Skeletal muscle satellite cell (primary cell): ENCODE data around the gene IFIT2.
"Not testable (repeated sequence)": the region's sequence is repeated elsewhere in the genome, so short reads cannot be mapped to it uniquely, and the experiment has no call there.

Experiments used
- H3K27me3 ChIP-seq: 2 replicates; pipeline ENCODE4 v1.7.0; 2013; ENCODE audit warnings: low read length; ENCODE audit not compliant: control insufficient read depth, insufficient read depth
- H3K36me3 ChIP-seq: 2 replicates; pipeline ENCODE4 v1.7.0; 2013; ENCODE audit warnings: mild to moderate bottlenecking, control low read depth, low read length; ENCODE audit not compliant: insufficient read depth
- H3K4me1 ChIP-seq: 2 replicates; pipeline ENCODE4 v1.7.0; 2013; ENCODE audit warnings: low read length; ENCODE audit not compliant: control insufficient read depth, insufficient read depth
- H3K4me2 ChIP-seq: 2 replicates; pipeline ENCODE4 v1.7.0; 2013; ENCODE audit warnings: mild to moderate bottlenecking, low read length
- H3K4me3 ChIP-seq: 2 replicates; pipeline ENCODE4 v1.7.0; 2013; ENCODE audit warnings: low read length
- H3K9ac ChIP-seq: 2 replicates; pipeline ENCODE4 v1.7.0; 2013; ENCODE audit warnings: mild to moderate bottlenecking, low read depth, low read length, moderate library complexity
- H3K9me3 ChIP-seq: replicated peaks from 2 replicates; pipeline ENCODE4 v1.7.0; 2013; ENCODE audit warnings: mild to moderate bottlenecking, control low read depth, low read length

IFIT2 gene

DNA sequence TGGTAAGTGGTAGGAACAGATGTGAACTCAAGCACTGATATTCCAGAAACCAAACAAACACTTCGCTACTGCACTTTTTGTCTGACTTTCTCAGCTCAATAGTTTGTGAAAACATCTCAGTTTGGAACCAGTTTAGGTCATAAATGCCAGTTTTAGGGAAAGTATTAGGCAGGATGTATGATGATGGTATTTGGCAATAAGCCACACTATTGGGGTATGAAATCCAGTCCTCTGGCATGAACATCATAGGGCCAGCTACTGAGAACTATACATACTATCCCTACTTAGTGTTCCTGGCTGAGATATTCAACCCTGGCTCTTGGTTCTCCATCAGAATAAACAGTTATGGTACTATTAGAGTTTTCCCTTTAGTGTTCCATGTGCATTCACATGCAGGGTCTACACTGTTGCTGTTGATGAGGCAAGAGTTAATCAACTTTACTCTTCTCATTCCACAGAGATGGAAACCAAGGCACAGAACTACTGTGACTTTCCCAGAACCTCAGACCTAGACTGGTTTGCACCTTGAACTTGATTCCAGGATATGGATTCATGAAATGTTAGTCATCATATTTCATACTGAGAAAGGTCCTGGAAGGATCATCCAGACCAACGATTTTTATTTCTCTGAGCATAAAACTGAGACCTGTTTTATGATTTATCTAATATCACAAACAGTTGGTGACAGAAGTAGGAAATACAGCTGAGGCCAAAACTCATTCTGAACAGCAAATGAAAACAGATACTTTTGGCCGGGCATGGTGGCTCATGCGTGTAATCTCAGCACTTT lies 20.0 kb upstream of the IFIT2 start:
- Histone ChIP-seq H3K4me2 (no peak overlapping the region), H3K9me3 (no peaks in the 10 kb centered on the region), H3K27me3 (no peaks in the 10 kb centered on the region), H3K9ac (no peak overlapping the region), H3K4me3 (no peak overlapping the region), H3K36me3 (no peaks in the 10 kb centered on the region), H3K4me1 (peaks cover 70% of the 10 kb centered on the region)

DNA sequence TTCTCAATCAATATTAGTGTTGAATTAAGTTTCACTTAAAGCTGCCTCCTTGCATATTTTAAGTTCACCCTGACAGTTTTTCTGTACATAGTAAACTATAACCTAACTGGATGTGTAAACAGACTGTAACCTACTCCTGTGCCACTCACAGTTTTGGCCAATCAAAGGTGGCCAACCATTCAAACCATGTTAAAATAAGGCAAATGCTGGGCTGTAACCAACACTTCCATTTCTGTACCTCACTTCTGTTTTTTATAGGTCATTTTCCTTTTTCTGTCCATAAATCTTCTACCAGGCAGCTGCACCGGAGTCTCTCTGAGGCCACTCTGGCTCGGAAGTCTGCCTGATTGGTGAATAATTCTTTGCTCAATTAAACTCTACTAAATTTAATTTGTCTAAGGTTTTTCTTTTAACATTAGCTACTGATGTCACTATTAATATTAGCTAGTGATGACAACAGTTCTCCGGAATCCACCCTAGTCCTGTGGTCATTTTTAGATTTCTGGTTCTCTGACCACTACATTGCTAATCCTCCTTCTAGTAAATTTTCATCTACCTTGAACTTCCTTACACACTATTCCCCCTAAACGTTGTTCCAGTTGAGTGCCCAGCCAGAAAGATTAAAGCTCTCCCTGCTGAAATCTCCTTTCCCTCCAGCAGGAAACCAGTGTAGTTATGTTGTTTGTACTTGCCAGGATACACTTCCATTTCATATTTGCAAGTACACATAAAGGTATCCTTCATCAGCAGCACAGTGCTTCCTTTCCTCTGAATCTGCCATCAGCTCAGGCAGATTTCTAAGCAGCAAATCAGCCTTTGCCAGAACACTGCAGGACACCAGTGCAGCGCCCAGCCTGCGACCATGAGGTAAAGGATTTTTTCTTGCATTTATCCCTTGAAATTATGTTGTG lies 18.6 kb upstream of the IFIT2 start:
- Histone ChIP-seq H3K36me3 (no peaks in the 10 kb centered on the region), H3K9me3 (no peaks in the 10 kb centered on the region), H3K4me1 (peaks cover 58% of the 10 kb centered on the region), H3K4me3 (peak overlapping the region; percentile 47), H3K27me3 (no peaks in the 10 kb centered on the region), H3K4me2 (peak overlapping the region; percentile 71), H3K9ac (peak overlapping the region; percentile 77)

- Histone ChIP-seq H3K4me1 (peaks cover 52% of the 10 kb centered on the region), H3K36me3 (no peaks in the 10 kb centered on the region), H3K4me3 (peak overlapping the region; percentile 47), H3K27me3 (no peaks in the 10 kb centered on the region), H3K9me3 (no peaks in the 10 kb centered on the region), H3K4me2 (peak overlapping the region; percentile 71), H3K9ac (peak overlapping the region; percentile 77)
Measured at GRCh38 chr10:89283936-89284475, 17.8 kb upstream of the IFIT2 start.

DNA sequence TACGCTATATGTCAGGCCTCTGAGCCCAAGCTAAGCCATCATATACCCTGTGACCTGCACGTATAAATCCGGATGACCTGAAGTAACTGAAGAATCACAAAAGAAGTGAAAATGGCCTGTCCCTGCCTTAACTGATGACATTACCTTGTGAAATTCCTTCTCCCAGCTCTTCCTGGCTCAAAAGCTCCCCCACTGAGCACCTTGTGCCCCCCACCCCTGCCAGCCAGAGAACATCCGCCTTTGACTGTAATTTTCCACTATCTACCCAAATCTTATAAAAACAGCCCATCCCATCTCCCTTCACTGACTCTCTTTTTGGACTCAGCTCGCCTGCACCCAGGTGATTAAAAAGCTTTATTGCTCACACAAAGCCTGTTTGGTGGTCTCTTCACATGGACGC lies 17.1 kb upstream of the IFIT2 start:
- peak overlapping the region; percentile 77 for H3K9ac ChIP-seq
- not testable (repeated sequence) for H3K36me3 ChIP-seq, H3K27me3 ChIP-seq, H3K4me2 ChIP-seq, H3K4me3 ChIP-seq, H3K9me3 ChIP-seq
- peaks cover 45% of the 10 kb centered on the region for H3K4me1 ChIP-seq

- not testable (repeated sequence) for H3K4me3 ChIP-seq, H3K36me3 ChIP-seq, H3K9me3 ChIP-seq, H3K27me3 ChIP-seq
- peak overlapping the region; percentile 77 for H3K9ac ChIP-seq
- peak overlapping the region; percentile 18 for H3K4me2 ChIP-seq
- H3K4me1 ChIP-seq: peaks cover 43% of the 10 kb centered on the region
Measured at GRCh38 chr10:89285303-89285702, 16.5 kb upstream of the IFIT2 start.

DNA sequence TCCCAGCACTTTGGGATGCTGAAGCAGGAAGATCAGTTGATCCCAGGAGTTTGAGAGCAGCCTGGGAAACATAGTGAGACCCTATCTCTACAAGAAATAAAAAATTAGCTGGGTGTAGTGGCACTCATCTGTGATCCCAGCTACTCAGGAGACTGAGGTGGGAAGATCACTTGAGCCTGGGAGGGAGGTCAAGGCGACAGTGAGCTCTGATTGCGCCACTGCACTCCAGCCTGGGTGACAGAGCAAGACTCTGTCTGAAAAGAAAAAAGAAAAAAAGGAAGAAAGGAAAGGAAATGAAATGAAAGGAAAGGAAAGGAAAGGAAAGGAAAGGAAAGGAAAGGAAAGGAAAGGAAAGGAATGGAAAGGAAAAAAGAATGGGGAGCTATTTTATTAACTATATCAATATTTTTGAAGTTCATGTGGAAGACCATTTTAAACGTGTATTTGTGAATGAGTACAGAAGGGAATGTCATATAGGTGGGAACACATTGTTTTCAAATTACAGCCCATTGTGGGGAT lies 7.1 kb upstream of the IFIT2 start:
- Histone ChIP-seq H3K36me3 (no peaks in the 10 kb centered on the region), H3K4me1 (peaks cover 13% of the 10 kb centered on the region), H3K4me3 (no peak overlapping the region), H3K9ac (no peak overlapping the region), H3K27me3 (no peaks in the 10 kb centered on the region), H3K9me3 (no peaks in the 10 kb centered on the region), H3K4me2 (no peak overlapping the region)

DNA sequence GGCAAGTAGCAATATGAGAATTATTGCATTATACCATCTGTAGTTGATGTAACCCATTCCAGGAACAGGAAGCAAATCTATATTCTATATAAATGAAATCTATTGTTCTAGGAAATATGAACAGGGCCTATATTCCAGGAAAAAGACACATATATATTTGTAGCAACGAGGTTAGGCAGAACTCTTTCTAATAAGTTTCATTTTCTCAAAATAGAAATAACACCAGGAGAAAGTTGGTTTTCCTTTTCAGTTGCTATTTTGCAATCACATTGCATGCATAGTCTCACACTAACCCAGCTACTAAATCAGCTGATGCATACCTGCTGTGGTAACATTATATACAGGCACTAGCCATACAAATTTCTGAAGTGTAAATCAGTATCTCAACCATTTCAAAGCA lies 6.2 kb upstream of the IFIT2 start:
- Histone ChIP-seq H3K9me3 (no peaks in the 10 kb centered on the region), H3K4me1 (peaks cover 13% of the 10 kb centered on the region), H3K36me3 (no peaks in the 10 kb centered on the region), H3K4me2 (peak overlapping the region; percentile 17), H3K27me3 (no peaks in the 10 kb centered on the region), H3K4me3 (no peak overlapping the region), H3K9ac (peak overlapping the region; percentile 17)

DNA sequence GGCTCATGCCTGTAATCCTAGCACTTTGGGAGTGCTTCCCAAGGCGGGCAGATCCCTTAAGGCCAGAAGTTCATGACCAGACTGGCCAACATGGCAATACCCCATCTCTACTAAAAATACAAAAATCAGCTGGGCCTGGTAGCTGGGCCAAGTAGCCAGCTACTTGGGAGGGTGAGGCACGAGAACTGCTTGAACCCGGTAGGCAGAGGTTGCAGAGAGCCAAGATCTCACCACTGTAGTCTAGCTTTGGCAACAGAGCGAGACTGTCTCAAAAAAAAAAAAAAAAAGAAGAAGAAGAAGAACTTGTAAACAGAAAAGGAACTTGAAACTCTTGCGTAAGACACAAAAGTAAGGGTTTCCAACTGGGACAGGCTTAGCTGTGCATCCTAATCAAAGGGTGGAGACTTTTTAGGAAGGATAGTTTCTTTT lies 5.6 kb upstream of the IFIT2 start:
- H3K27me3 ChIP-seq: no peaks in the 10 kb centered on the region
- peak overlapping the region; percentile 22 for H3K4me2 ChIP-seq
- H3K4me3 ChIP-seq: no peak overlapping the region
- H3K9me3 ChIP-seq: no peaks in the 10 kb centered on the region
- H3K9ac ChIP-seq: peak overlapping the region; percentile 17
- H3K36me3 ChIP-seq: no peaks in the 10 kb centered on the region
- H3K4me1 ChIP-seq: peaks cover 17% of the 10 kb centered on the region

GRCh38 chr10:89297356-89297755 lies 4.5 kb upstream of the IFIT2 start:
- H3K27me3 ChIP-seq: no peaks in the 10 kb centered on the region
- no peaks in the 10 kb centered on the region for H3K36me3 ChIP-seq
- H3K4me2 ChIP-seq: no peak overlapping the region
- no peaks in the 10 kb centered on the region for H3K9me3 ChIP-seq
- H3K4me3 ChIP-seq: no peak overlapping the region
- peaks cover 25% of the 10 kb centered on the region for H3K4me1 ChIP-seq
- H3K9ac ChIP-seq: no peak overlapping the region

- no peaks in the 10 kb centered on the region for H3K9me3 ChIP-seq
- H3K27me3 ChIP-seq: no peaks in the 10 kb centered on the region
- H3K4me3 ChIP-seq: no peak overlapping the region
- no peak overlapping the region for H3K9ac ChIP-seq
- H3K4me1 ChIP-seq: peaks cover 29% of the 10 kb centered on the region
- H3K4me2 ChIP-seq: no peak overlapping the region
- H3K36me3 ChIP-seq: no peaks in the 10 kb centered on the region
Measured at GRCh38 chr10:89297791-89298190, 4.1 kb upstream of the IFIT2 start.

DNA sequence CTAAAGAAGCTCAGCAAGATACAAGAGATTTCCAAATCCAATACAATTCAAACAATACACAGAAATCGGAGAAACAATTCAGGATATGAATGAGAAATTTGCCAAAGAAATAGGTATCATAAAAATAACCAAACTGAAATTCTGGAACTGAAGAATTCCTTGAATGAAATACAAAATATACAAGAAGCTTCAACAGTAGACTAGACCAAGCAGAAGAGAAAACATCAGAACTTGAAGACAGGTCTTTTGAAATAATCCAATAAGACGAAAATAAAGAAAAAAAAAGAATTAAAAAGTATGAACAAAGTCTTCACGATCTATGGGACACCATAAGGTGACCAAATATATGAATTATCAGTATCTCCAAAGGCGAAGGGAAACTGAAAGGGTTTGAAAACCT lies 2.8 kb upstream of the IFIT2 start:
- H3K4me1 ChIP-seq: peaks cover 29% of the 10 kb centered on the region
- no peak overlapping the region for H3K4me2 ChIP-seq
- H3K4me3 ChIP-seq: no peak overlapping the region
- H3K27me3 ChIP-seq: no peaks in the 10 kb centered on the region
- no peak overlapping the region for H3K9ac ChIP-seq
- no peaks in the 10 kb centered on the region for H3K9me3 ChIP-seq
- no peaks in the 10 kb centered on the region for H3K36me3 ChIP-seq
